GM19468 (cell line): Measurements from ENCODE around the gene ANKMY1.
"Not testable (repeated sequence)": the region's sequence is repeated elsewhere in the genome, so short reads cannot be mapped to it uniquely, and the experiment has no call there.

Experiments
- ATAC-seq: cut with Tn5 transposase; IDR thresholded peaks from one replicate; pipeline ENCODE4 v1.9.1; 2021; ENCODE audit warnings: mild to moderate bottlenecking, moderate library complexity, moderate number of reproducible peaks; ENCODE audit not compliant: unreplicated experiment; ENCODE audit errors: extremely low read depth

Gene ANKMY1

DNA sequence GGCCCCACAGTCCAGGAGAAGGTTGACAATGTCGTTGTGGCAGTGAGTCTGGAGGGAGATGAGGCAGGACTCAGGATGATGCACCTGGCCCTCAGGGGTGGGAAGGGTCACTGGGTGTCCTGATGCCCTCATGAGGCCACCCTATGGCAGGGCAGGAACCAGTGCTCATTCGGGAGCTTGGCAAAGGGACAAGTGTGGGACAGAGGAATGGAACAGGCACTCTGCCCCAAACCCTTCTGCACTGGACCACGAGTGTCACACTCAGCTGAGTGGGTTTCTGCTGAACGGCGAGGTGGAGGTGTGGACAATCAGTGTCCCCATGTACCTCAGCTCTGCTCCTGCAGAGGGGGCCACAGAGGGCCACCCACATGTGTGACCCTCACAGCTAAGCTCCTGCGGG is 32.0 kb downstream of the ANKMY1 start:
- ATAC-seq: no peak

DNA sequence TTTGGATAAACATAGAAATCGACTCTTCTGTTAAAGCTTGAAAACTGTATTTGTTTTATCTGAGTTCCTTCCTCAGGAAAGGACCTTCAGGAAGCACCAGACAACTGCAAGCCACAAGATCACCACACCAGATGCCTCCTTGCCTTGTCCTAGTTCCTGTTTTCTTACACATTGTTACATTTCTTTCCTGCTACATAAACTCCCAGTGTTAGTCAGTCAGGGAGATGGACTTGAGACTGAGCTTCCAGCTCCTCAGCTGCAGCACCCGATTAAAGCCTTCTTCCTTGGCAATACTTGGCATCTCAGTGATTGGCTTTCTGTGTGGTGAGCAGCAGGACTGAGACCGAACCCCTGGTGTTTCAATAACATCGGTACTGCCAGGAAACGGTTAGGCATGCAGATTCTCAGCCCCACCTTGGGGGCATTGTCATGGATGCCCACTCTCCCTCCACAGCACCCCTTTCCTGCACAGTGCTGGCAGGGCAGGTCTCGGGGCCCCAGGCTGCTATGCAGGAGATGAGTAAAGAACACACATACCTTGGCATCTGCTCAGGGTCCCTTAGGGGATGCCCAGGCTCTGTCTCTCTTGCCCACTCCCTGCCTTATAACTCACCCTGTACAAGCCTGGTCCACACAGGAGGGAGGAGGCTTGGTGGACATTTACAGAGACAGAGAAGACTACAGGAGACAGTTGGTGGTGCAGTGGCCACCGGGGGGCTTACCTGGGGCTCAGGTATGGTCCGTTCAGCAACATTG is 32.6 kb downstream of the ANKMY1 start:
- ATAC-seq: no peak

DNA sequence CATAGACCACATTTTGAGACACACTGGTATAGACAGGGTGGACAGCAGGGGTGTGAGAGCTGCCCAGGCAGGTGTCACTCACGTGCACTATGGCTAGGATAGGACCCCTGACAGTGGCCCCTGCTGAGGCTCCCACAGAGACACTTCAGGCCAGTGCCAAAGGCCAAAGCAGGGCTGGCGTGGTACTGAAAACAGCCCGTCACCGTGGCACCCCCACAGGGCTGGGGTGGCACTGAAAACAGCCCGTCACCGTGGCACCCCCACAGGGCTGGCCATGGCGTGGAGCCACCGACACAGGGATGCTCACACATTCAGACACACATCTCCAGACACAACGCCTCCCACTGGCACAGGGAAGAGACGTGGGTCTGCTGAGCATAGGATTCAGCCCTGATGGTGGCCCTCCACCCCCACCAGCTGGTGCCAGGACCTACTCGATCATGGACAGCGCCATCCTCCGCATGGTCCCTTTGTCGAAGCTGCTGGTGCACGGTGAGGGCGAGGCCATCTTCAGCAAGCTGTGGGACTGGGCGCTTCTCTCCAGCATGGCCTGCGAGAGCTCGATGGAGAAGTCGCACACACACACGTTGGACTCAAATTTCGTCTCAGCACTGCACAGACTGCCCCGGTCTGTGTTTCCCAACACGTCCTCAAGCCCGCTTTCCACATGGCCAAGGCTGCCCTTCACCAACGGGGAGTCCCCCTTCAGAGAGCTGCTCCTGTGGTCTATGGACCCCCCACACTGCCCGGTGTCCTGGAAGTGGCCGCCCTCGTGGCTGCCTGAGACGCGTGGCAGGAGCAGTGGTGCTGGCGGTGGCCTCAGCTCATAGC is 34.1 kb downstream of the ANKMY1 start:
- no peak for ATAC-seq

DNA sequence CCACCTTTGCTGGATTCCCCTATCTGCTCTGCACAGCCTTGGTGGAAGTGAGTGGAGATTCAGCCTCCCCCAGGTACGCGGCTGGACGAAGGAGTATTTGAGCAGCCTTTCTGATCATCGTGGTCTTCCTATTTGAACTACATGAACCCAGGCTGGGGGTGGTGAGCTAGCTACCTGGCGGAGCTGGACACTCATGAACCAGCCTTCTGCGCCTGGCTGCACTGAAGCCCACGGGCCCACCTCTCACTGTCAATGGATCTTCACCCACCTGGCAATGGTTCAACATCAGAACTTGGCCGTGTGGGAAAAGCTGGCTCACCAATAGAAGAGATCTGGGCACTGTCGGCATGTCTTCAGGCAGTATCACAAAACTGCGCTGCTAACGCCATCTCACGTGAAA is 35.4 kb downstream of the ANKMY1 start:
- ATAC-seq: no peak

DNA sequence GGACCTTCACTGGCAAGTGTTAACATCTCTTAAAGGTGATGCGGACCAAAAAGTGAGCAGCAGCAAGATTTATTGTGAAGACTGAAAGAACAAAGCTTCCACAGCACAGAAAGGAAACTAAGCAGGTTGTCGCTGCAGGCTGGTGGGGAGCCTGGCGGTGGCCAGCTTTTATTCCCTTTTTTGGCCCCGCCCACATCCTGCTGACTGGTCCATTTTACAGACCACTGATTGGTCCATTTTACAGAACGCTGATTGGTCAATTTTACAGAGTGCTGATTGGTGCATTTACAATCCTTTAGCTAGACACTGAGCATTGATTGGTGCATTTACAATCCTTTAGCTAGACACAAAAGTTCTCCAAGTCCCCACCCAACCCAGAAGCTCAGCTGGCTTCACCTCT is 35.9 kb downstream of the ANKMY1 start:
- not testable (repeated sequence) for ATAC-seq

DNA sequence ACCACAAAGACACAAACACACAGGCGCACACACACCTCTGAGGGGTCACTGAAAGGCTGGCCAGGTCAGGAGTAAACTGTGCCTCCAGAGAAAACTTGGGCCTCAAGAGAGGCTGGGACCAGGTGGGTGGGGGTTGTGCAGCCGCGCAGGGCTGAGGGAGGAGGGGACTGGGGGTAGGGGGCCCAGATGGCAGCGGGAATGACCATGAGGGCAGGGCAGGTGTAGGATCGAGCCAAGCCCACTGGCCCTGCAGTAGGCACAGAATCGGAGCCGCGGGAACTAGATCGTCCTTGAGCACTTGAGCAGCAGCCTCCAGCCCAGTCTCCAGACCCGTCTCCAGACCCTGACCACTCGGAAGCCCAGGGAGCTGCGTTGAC is 36.8 kb downstream of the ANKMY1 start:
- no peak for ATAC-seq

DNA sequence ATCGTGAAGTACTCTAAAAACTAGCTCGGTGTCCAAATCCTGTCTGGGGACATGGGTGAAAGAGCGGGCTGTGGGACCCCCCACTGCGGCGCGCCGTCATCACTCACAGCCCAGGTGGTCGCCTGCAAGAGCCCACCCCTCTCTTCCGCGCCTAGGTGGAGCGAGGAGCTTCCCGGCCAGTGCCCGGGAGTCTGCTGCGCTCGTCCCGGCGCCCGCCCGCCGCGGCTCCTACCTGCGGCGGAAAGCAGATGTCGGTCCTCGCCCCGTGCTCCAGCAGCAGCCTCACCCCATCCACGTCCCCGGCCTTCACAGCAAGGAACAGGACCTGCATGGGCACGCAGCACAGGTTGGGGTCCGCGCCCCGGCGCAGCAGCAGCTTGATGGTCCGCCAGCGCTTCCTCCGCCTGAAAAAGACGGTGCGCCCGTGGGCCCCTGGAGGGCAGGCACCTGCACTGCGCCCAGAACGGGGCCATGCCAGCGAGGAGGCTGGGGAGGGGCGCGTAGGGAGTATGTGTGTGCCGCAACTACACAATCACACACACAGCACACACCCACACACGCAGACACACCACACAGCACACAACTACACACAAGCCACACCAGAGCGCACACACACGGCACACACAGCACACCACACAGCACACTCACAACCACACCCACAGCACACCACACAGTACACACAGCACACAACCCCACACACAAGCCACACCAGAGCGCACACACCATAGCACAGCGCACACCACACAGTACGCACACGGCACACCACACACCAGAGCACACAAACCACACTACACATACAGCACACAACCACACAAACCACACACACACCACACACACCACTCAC is 37.4 kb downstream of the ANKMY1 start:
- ATAC-seq: no peak

DNA sequence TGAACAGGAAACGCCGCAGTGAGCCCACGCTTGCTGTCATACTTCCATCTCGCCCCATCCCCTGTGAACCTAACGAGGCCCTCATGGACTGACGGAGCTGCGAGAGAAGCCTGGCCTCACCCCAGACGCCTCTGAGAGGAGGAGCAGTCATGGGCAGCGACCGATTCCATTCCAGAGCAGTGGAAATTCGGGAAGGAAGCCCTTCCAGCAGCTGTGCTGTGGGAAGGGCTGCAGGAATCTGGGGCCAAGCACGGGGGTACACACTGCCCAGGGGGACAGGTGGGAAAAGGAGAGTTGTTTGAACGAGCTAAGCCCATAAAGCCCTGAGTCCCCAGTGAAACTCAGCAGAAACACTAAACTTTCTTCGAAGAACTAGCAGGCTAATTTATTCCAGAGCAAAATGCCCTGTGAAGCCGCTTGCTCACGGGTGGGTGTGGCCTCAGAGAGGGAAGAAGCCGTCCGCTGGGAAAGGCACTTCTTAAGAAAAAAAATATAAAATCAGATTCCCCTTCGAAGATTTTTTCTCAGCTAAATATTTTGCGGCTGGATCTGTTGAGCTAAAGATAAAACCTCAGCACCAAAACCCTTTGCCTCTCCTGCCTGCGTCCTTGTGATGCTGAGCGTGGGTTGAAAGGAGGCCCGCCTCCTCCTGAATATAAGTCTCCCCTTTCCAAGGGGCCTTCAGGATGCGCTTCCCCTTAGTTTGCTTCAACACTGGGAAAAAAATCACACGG is 38.2 kb downstream of the ANKMY1 start:
- no peak for ATAC-seq

DNA sequence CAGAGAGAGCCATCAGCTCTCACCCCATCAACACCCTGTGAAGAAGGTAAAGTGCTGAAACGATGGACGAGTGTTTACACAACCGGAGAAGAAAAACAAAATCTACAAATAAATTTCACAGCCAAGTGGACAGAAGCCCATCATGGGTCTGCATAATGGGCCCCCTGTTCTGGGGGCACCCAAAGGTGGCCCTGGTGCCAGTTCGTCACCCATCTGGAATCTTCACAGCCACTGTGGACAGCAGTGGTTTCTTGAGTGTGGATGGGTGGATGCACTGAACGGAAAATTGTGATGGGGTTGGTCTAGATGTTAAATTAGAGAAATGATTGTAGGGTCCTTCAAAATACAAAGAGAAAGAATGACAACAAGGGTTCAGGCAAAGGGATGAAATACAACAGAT is 38.8 kb downstream of the ANKMY1 start:
- ATAC-seq: no peak

DNA sequence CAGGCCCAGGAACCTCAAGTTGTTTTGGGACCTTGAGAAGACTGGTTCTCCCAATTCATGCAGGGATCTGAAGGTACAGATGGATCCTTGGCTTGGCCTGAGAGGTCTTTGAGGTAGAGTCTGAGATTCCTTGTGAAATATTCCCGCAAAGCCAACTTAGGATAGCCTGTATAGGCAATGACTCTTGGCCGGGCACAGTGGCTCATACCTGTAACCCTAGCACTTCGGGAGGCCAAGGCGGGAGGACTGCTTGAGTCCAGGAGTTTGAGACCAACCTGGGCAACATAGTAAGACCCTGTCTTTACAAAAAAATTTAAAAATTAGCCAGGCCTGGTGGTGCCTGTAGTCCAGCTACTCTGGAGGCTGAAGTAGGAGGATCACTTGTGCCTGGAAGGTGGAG is 40.4 kb downstream of the ANKMY1 start:
- ATAC-seq: no peak

DNA sequence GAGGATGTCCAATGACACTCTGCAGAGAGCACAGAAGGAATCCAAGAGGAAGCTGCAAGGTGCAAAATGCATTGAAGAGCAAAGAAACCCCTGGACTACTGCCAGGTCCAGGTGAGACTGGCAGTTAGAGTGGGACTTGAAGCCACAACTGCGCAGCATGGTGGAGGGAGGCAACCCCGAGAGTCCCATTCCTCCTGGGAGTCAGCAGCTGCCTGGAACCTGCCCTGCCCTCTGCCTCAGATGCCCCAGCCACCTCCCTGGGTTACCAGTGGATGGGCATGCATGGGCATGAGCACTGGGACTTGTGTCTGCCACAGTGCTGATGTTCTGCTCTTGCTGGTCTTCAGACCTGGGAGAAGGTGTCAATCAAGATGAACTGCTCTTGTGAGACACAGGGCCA is 43.2 kb downstream of the ANKMY1 start:
- no peak for ATAC-seq

DNA sequence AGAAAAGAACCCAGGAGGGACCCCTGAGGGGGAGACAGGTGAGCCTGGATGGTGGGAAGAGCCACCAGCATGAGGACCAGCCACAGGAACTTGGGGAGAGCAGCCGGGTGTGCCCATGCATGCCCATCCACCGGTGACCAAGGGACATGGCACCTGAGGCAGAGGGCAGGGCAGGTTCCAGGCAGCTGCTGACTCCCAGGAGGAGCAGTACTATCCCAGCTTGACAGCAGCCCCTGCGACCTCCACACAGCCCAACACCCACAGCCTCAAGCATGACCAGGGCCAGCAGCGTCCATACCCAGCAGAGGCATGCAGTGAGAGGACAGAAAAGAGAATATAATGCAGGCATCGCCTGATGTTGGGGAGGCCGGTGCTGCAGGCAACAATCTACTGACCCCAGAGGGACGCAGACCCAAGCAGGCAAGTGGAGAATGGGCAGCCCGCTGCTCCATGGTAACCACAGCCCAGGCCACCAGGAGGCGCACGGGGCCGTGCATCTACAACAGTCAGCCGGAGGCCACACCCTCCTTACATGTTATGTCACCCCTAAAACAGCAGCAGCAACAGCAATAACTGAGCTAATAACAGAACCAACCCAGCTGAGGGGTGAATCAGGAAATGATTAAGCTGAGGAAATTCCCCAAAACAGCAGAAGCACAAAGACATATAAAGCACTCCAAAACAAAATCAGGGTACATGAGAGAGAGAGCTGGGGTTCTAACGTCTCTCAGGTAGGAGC is 44.1 kb downstream of the ANKMY1 start:
- ATAC-seq: no peak

DNA sequence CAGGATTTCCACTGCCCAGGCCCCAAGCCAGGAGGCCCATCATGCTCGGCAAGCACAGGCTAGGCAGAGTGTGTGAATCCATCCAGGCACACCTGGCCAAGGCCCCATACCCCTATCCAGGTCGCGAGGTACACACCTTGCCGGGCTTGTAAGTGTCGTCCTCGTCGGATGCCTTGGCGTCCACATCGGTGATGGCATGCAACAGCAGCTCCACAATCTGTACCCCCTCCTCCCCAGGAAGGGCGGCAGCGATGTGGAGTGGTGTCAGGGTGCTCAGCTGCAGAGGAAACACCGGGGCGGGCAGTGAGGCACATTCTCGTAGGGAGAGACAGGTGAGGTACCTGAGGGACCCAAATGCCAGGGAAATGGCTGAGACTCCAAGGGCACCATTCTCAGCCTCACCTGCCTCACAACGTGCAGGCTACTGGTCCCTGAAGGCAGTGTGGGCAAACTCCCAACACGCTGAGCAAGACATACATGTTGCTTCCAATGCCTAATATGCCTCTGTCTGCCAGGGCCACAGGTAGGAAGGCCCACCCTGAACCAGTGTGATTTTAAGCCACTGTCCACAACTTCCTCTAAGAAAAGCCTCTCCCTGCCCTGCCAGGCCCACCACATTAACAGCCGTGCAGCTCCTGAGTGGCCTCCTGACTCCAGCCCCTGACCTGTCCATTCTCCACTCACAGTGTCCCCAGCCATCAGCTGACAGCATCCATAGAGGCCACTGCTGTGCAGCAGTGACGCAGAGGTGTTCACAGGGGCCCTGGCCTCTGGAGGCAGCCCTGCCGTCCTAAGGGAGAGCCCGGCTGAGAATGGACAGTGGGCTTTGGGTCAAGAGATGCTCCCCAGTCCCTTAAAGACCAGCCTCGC is 44.9 kb downstream of the ANKMY1 start:
- no peak for ATAC-seq

DNA sequence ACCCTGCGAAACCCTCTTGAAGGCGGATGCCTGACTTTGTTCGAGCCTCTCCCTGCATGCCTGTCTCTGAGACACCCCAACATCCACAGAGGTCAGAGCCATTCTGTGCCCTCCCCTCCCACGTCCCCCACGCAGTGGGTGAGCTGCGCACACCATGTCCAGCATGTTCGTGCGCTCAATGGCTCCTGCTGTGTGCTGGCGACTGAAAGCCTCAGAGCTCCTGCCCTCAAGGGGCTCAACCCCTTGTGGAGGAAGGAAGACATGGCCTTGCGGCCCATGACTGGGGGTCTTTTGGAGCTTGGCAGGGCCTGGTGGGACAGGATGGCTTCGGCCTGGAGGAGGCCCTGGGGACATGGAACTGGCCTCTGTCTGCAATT is 45.7 kb downstream of the ANKMY1 start:
- no peak for ATAC-seq

DNA sequence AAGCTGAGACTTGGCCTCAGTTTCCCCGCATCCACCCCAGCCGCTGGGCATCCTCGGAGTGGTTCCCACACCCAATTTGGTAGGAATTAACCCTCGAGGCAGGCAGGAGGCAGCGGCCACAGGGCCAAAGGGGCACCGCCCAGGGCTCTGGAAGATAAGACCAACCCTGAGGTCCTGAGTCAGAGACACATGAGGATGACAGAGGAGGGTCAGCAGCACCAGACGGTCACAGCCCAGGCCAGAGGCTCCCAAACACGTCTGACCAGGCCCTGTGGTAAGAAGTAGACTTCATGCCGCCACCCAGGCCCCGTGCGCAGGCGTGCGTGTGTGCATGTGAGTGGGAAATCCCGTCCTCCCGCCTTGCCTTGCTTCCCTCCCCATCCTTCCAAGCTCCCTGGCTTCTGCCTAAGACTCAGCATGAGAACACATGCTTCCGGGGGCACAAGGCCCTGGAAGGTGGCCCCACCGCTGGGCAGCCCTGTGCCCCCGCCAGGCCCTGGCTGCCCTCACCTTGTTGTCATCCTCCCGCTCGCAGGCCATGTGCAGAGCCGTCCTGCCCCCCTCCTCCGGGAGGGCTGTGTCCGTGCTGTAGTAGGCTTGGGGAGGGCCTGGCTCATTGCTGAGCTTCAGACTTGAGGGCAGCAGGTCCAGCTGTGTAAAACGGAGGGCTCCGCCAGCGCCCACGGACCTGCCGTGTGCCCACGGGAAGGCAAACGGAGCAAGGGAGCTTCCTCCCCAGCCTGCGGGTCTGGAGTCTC is 46.3 kb downstream of the ANKMY1 start:
- no peak for ATAC-seq

DNA sequence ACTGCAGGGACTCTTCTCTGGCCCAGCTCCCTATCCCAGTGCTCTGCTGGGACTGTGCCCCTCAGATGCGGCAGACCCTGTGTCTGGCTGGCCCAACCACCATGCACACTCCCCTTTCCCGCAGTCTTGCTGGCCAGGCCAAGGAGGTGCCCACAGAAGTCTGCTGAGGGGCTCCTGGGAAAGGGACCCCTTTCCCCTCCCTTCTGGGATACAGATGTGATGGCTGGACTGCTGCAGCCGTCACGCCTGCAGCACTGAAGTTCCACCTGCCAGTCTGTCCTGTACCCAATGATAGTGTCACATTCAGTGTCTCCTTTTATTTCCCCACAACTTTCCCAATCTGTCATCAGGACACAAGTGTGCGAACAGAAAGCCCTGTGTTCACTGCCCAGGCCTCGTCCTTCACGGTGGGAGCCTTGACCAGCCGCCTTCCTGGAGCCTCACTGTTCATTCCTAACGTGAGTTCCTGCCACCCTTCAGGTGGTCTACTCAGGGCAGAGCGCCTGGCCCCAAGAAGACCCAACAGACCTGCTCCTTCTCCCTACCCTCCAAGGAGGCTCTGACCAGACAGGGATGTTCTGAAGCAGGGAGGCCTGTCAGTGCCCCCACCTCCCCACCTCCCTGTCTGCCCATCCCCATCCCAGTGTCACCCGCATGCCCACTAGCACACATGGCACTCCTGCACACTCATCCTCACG is 47.1 kb downstream of the ANKMY1 start:
- ATAC-seq: no peak
